T-helper 2 cell treated with Interferon-gamma antibody and Interleukin-4, amounts not matched to agents 5 μg/mL and 100 μg/mL, for 36 hours (primary cell): ENCODE measurements around the gene LRTM2.

Experiments used
- DNase-seq: peaks from one replicate; pipeline ENCODE4 v3.0.0; 2021; ENCODE audit warnings: low spot score
- H3K27ac Mint-ChIP-seq: one replicate; pipeline ENCODE4 v1.8.0; 2021; ENCODE audit warnings: mild to moderate bottlenecking, mixed read lengths
- H3K27me3 Mint-ChIP-seq: one replicate; pipeline ENCODE4 v1.8.0; 2021; ENCODE audit warnings: low read depth, mixed read lengths
- H3K36me3 Mint-ChIP-seq: one replicate; pipeline ENCODE4 v1.8.0; 2021; ENCODE audit warnings: low read depth, mixed read lengths
- H3K4me1 Mint-ChIP-seq: one replicate; pipeline ENCODE4 v1.8.0; 2021; ENCODE audit warnings: low read depth, mixed read lengths
- H3K4me3 Mint-ChIP-seq: one replicate; pipeline ENCODE4 v1.8.0; 2022; ENCODE audit warnings: mild to moderate bottlenecking, moderate library complexity, mixed read lengths
- H3K9me3 Mint-ChIP-seq: one replicate; pipeline ENCODE4 v1.8.0; 2021; ENCODE audit warnings: mixed read lengths

LRTM2 gene

DNA sequence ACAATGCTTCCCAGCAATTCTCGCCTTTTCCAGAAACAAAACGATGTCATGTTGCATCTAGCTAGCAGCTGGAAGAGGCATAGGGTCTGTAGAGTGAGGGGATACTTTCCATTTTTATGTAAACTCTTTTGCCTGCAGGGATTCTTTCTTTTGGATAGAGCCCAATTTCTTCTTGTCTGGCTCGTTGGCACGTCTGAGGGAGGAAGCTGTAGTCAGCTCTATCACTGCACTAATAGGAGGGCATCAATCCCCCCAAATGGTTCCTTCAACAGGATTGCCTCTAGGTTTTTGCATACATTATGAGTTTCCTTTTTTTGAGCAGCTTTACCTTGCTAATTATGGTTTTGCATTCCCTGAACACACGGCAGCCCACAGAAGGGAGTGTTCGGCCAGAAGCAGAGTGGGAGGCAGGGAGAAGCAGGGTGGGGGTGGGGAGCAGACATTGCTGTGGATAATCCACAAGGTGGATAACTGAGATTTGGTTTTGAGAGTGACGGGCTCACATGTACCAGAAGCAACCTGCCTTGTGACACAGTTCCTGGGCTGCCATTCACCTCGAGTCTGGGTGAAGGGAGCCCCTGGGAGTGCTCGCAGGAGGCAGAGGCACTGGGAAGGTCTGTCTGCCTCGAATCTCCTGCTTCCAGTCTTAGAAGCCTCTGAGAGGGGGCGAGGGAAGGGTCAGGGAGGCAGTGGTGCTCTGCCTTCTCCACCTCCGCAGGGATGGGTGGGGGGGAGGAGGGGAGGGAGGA is 24.5 kb downstream of the LRTM2 start:
- Mint-ChIP-seq H3K36me3 (no peaks in the 10 kb centered on the region), H3K27ac (no peak overlapping the region), H3K4me1 (no peaks in the 10 kb centered on the region), H3K4me3 (no peak overlapping the region), H3K9me3 (no peaks in the 10 kb centered on the region), H3K27me3 (no peaks in the 10 kb centered on the region)
- no peak for DNase-seq

DNA sequence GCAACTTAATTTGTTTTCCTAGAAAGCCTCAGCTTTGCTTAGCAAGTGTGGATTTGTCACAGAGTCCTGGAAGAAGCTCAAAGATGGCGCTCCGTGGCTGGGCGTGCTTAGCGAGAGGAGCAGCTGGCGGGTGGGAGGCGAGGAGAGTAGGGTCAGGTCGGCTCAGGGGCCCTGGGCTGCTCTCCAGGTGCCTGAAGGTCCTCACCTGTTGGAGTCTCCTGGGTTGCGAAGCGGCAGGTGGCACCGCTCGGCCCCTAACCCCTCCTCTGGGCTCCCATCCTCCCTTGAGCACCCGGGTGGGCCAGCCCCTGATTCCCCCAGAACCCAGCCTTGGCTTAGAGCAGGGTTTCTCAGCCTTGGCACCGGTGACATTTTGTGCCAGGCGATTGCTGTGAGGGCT is 25.1 kb downstream of the LRTM2 start:
- no peak overlapping the region for H3K27ac Mint-ChIP-seq
- no peaks in the 10 kb centered on the region for H3K4me1 Mint-ChIP-seq
- no peak for DNase-seq
- H3K4me3 Mint-ChIP-seq: no peak overlapping the region
- no peaks in the 10 kb centered on the region for H3K36me3 Mint-ChIP-seq
- H3K27me3 Mint-ChIP-seq: no peaks in the 10 kb centered on the region
- no peaks in the 10 kb centered on the region for H3K9me3 Mint-ChIP-seq

DNA sequence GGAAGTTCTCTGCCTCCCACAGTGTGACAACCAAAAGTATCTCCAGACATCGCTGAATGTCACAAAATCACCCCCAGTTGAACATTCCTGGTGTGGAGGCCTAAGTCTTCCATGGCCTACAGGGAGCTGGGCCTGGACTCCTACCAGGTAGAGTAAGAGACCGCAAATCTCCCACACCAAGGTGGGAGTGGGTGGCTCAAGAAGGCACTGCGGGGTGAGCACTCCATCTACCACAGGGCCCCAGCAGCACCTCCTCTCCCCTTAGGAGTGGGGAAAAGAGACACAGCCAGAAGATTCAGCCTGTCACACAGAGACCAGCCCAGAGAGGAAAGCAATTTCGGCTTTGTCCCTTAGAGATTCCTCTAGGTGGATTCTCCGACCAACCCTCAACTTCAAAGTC is 25.5 kb downstream of the LRTM2 start:
- no peaks in the 10 kb centered on the region for H3K27me3 Mint-ChIP-seq
- H3K4me3 Mint-ChIP-seq: no peak overlapping the region
- H3K4me1 Mint-ChIP-seq: no peaks in the 10 kb centered on the region
- no peak for DNase-seq
- no peak overlapping the region for H3K27ac Mint-ChIP-seq
- no peaks in the 10 kb centered on the region for H3K36me3 Mint-ChIP-seq
- no peaks in the 10 kb centered on the region for H3K9me3 Mint-ChIP-seq

DNA sequence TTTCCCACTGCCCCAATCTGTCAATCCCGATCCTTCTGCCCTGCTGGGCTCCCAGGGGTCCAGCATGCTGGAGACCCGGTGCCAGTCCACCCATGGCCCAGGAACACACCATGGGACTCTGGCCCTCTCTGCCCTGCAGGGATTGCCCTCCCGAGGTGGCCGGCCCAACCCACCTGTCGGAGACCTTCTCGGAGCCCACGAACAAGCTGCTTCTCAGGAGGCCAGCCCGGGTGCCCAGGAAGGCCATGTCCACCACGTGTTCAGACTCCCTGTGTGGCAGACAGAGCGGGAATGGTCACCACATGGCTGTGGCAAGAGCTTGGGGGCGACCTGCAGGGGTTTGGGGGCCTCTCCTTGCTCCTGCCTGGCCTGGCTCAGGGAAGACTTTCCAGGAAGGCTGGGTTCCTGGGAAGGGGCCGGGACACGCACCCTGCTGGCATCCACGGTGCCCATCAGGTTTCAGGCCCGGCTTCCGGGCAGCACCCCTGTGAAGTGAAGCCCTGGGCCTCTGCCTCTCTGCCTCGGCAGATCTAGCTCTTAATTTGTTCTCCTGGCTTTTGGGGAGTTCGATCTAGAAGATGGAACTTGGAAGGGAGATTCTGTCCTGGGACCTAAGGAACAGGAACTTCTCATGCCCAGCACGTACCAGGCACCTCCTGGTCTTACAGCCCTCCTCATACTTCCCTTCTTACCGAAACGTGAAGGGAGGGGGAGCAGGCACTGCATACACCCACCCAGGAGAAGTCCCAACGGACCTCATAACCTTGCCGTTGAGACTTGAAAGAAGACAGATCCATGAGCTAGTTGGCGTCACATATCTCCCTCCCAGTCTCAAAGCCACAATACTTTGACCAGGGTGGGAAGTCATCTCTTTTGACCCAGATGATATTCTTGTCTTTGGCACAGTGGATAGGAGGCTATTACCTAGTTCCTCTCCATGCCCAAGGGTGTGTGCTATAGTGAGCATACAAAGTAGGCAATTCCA is 26.3 kb downstream of the LRTM2 start:
- H3K4me1 Mint-ChIP-seq: no peaks in the 10 kb centered on the region

DNA sequence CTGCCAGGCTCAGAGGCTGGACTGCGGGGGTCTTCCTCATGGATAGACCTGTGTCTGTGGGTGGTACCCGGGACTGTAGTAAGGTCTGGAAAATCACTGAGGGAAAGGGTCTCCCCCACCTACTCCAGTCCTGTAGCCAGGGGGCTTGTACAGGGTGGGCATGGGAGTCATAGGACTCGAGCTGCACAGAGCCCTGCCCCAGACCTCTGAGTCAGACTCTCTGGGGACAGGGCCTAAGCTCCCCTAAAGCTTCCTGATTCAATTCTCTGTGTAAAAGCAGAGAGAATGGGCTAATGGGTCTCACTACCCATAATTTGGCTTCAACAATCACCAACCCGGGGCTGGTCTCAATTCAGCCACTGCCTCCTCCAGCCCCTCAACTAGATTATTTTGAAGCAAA is 27.0 kb downstream of the LRTM2 start:
- Mint-ChIP-seq H3K4me1 (no peaks in the 10 kb centered on the region), H3K4me3 (no peak overlapping the region), H3K9me3 (no peaks in the 10 kb centered on the region), H3K27ac (no peak overlapping the region), H3K36me3 (no peaks in the 10 kb centered on the region), H3K27me3 (peaks cover 2% of the 10 kb centered on the region)
- DNase-seq: no peak

More for the DNA sequence above, 26.3 kb downstream of the LRTM2 start:
- H3K27ac Mint-ChIP-seq: no peak overlapping the region
- H3K27me3 Mint-ChIP-seq: no peaks in the 10 kb centered on the region
- H3K4me3 Mint-ChIP-seq: no peak overlapping the region
- no peak for DNase-seq
- no peaks in the 10 kb centered on the region for H3K36me3 Mint-ChIP-seq
- H3K9me3 Mint-ChIP-seq: no peaks in the 10 kb centered on the region

DNA sequence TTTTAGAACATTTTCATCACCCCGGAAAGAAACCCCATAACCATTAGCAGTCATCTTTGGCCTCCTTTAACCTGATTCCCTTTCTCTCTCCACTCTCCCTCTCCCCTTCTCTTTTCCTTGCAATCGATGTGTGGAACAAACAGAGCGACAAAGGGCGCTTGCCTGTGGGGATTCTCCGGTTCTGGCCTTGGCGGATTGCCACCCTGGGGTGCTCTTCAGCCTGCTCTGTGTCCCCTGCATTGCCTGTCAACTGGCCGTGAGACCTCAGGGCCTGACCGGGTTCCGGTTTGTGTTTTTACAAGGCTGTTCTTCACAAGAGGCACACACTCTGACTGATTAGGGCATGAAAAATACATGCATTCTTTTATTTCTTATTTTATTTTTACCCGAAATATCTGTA is 27.8 kb downstream of the LRTM2 start:
- no peaks in the 10 kb centered on the region for H3K9me3 Mint-ChIP-seq
- DNase-seq: no peak
- H3K36me3 Mint-ChIP-seq: no peaks in the 10 kb centered on the region
- H3K27ac Mint-ChIP-seq: no peak overlapping the region
- peaks cover 2% of the 10 kb centered on the region for H3K27me3 Mint-ChIP-seq
- no peaks in the 10 kb centered on the region for H3K4me1 Mint-ChIP-seq
- no peak overlapping the region for H3K4me3 Mint-ChIP-seq

DNA sequence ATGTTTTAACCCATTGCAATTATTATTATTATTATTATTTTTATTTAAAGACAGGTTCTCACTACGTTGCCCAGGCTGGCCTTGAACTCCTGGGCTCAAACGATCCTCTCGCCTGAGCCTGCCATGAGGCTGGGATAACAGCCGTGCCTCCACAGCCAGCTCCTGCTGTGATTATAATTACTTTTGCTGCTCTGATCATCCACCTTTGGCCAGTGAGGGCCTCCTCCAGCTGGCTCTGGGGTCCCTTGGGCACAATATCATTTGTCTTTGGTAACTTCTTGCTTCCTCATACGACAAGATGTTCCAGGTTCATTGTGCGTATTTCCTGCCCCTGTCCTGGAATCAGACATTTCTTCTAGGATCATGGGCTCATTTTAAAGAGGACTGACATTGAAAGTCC is 28.4 kb downstream of the LRTM2 start:
- H3K27ac Mint-ChIP-seq: no peak overlapping the region
- no peaks in the 10 kb centered on the region for H3K36me3 Mint-ChIP-seq
- peaks cover 2% of the 10 kb centered on the region for H3K27me3 Mint-ChIP-seq
- no peak for DNase-seq
- no peaks in the 10 kb centered on the region for H3K4me1 Mint-ChIP-seq
- no peak overlapping the region for H3K4me3 Mint-ChIP-seq
- H3K9me3 Mint-ChIP-seq: no peaks in the 10 kb centered on the region

DNA sequence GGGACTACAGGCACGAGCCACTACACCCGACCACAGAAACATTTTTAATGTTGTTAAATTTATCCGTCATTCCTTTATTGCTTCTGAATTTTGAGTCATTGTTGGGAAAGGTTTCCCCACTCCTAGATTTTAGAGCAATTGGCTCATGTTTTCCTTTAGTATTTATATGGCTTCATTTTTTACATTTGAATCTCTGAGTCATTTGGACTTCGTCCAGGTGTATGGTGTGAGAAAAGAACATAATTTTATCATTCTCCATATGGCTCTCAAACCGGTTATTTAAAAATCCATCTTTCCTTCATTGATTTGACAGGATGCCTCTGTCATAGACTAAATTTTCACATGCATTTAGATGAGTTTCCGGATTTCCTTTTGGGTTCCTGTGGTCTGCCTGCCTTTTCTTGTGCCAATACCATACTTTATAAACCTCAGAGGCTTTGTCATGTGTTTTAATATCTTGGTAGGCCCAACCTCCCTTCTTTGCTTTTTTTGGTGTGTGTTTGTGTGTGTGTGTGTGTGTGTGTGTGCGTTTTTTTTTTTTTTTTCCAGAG is 30.9 kb downstream of the LRTM2 start:
- H3K4me1 Mint-ChIP-seq: peaks cover 3% of the 10 kb centered on the region
- H3K36me3 Mint-ChIP-seq: no peaks in the 10 kb centered on the region
- H3K27ac Mint-ChIP-seq: no peak overlapping the region
- no peak overlapping the region for H3K4me3 Mint-ChIP-seq
- no peak for DNase-seq
- H3K9me3 Mint-ChIP-seq: no peaks in the 10 kb centered on the region
- peaks cover 2% of the 10 kb centered on the region for H3K27me3 Mint-ChIP-seq

DNA sequence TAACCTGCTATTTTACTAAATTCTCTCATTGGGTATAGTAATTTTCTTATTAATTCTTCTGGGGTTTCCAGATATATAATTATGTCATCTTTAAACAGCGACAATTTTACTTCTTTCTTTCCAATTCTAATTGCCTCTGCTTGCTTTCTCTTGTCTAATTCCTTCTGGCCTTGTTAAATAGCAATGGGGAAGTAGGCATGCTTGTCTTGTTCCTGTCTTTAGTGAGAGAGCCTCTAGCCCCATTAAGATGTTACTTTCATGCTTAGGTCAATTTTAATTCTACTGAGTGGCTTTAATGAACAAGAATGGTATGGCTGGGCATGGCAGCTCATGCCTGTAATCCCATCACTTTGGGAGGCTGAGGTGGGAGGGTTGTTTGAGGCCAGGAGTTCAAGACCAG is 31.7 kb downstream of the LRTM2 start:
- Mint-ChIP-seq H3K27ac (no peak overlapping the region), H3K27me3 (peaks cover 2% of the 10 kb centered on the region), H3K4me3 (no peak overlapping the region), H3K4me1 (peaks cover 3% of the 10 kb centered on the region), H3K36me3 (no peaks in the 10 kb centered on the region), H3K9me3 (no peaks in the 10 kb centered on the region)
- DNase-seq: no peak

DNA sequence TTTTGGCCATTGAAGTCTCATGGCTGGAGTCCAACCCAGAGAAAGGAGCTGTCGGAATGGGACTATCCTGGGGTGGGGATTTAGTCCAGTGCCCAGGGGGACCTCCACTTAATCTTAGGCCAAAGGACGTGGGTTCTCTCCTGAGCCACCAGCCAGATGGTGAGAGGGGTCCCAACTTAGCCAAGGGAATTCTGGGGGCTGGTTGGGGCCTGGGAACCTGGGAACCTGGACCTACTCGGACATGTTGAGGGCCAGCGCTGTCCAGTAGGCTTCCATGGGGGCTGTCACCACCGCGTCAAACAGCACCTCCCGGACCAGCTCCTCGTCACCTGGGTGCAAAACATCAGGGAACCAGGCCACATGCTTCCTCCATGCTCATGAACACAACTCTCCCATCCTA is 33.4 kb downstream of the LRTM2 start:
- Mint-ChIP-seq H3K4me1 (peaks cover 3% of the 10 kb centered on the region), H3K27ac (no peak overlapping the region), H3K27me3 (peaks cover 2% of the 10 kb centered on the region), H3K4me3 (no peak overlapping the region), H3K9me3 (no peaks in the 10 kb centered on the region), H3K36me3 (no peaks in the 10 kb centered on the region)
- no peak for DNase-seq

DNA sequence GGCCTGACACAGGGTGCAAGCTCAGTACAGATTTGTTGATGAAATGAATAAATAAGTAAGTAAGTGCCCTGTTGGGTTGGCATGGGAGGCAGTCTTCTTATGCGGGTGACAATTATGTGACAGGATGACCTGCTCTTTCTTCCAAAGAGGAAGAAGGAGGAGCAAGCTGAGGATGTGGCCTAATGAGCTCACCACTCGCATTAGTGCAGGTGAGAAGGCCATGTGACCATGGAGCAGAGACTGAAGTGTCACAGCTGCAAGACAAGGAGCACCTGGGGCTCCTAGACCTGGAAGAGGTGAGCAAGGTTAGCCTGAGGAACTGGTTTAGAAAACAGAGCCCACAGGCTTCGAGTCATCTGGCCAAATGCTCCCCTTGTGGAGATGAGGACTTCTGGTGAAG is 34.9 kb downstream of the LRTM2 start:
- H3K9me3 Mint-ChIP-seq: no peaks in the 10 kb centered on the region
- peaks cover 3% of the 10 kb centered on the region for H3K4me1 Mint-ChIP-seq
- H3K36me3 Mint-ChIP-seq: no peaks in the 10 kb centered on the region

DNA sequence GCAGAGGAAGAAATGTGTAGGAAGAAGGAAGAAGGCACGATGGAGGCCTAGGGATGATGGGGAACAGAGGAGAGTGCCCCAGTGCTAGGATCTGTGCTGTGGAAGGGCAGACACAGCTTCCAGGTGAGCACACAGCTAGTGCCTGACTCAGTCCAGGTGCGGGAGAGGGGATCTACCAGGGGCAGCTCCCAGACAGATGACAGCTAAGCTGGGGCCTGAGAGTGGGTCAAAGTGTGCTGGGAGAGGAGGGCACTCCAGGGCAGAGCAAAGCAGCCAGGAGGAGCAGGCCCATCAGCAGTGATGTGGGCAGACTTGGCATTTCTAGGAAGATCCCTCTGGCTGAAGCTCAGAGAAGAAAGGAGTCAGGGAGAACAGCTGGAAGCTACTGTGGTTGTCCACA is 36.7 kb downstream of the LRTM2 start:
- Mint-ChIP-seq H3K4me1 (peaks cover 3% of the 10 kb centered on the region), H3K36me3 (no peaks in the 10 kb centered on the region), H3K9me3 (no peaks in the 10 kb centered on the region), H3K4me3 (no peak overlapping the region), H3K27me3 (peaks cover 1% of the 10 kb centered on the region), H3K27ac (no peak overlapping the region)
- no peak for DNase-seq

More for the DNA sequence above, 34.9 kb downstream of the LRTM2 start:
- peaks cover 2% of the 10 kb centered on the region for H3K27me3 Mint-ChIP-seq
- DNase-seq: no peak
- no peak overlapping the region for H3K27ac Mint-ChIP-seq
- no peak overlapping the region for H3K4me3 Mint-ChIP-seq

DNA sequence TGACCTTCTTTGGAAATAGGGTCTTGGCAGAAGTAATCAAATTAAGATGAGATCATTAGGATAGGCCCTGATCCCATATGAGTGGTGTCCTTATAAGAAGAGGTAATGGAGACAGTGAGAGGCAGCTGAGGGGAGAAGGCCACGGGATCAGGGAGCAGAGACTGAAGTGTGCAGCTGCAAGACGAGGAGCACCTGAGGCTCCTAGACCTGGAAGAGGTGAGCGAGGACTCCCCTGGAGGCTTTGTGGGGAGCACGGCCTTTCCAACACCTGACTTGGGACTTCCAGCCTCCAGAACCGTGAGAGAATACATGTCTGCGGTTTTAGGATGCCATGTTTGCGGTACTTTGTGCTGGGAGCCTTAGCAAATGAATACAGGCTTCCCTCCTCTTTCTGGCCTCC is 37.5 kb downstream of the LRTM2 start:
- no peak for DNase-seq
- H3K9me3 Mint-ChIP-seq: no peaks in the 10 kb centered on the region
- peaks cover 3% of the 10 kb centered on the region for H3K4me1 Mint-ChIP-seq
- no peak overlapping the region for H3K4me3 Mint-ChIP-seq
- no peaks in the 10 kb centered on the region for H3K27me3 Mint-ChIP-seq
- no peak overlapping the region for H3K27ac Mint-ChIP-seq
- no peaks in the 10 kb centered on the region for H3K36me3 Mint-ChIP-seq

DNA sequence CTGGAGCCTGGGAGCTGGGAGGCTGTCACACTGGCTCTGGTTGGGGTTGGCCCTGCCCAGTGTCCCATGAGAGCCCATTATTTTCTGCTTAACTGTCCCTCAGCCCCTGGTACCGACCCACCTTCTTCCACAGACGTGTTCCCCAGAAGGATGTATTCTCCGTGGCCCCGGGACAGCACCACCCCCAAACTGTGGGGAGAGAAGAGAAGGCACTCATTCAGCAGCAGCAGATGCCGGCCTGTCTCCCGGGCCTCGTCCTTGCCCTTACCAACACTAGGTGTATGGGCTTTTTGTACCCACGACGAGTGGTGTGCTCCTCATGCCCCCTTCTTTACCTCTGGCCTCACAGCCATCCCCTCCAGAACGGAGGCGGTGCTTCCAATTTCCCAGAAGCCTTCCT is 38.1 kb downstream of the LRTM2 start:
- no peak overlapping the region for H3K4me3 Mint-ChIP-seq
- H3K4me1 Mint-ChIP-seq: peaks cover 3% of the 10 kb centered on the region
- H3K9me3 Mint-ChIP-seq: no peaks in the 10 kb centered on the region
- no peak for DNase-seq
- no peak overlapping the region for H3K27ac Mint-ChIP-seq
- H3K27me3 Mint-ChIP-seq: no peaks in the 10 kb centered on the region
- H3K36me3 Mint-ChIP-seq: no peaks in the 10 kb centered on the region
